Measurements from ENCODE around the gene MAOB.

MAOB gene

GRCh38 chrX:43899878-43900815 lies 17.9 kb upstream of the MAOB start:
- ATAC-seq, result no peak
- TF ChIP-seq BACH2 (CRISPR knock-in tag; IDR thresholded peaks at IDR 0.05; ENCODE audit: borderline replicate concordance), result no peak
- TF ChIP-seq POU6F1 (CRISPR knock-in tag; IDR thresholded peaks at IDR 0.05; ENCODE audit: borderline replicate concordance, low read depth), result no peak
- no peak for TF ChIP-seq CREB5 (CRISPR knock-in tag; IDR thresholded peaks at IDR 0.05; ENCODE audit: low read depth)
- no peak for TF ChIP-seq SNAI2 (CRISPR knock-in tag; IDR thresholded peaks at IDR 0.05)

- ATAC-seq, result no peak
- TF ChIP-seq ZNF70 (CRISPR knock-in tag; IDR thresholded peaks at IDR 0.05), result no peak
- TF ChIP-seq OSR1 (CRISPR knock-in tag; IDR thresholded peaks at IDR 0.05), result no peak
- no peak for TF ChIP-seq POU6F1 (CRISPR knock-in tag; IDR thresholded peaks at IDR 0.05; ENCODE audit: borderline replicate concordance, low read depth)
- no peak for TF ChIP-seq PATZ1 (CRISPR knock-in tag; IDR thresholded peaks at IDR 0.05; ENCODE audit: borderline replicate concordance)
- no peak for TF ChIP-seq RARB (CRISPR knock-in tag; IDR thresholded peaks at IDR 0.05)
These were observed 16.3 kb upstream of the MAOB start for GRCh38 chrX:43898406-43899035.

- no peak for TF ChIP-seq ZFP30 (CRISPR knock-in tag; IDR thresholded peaks at IDR 0.05)
- TF ChIP-seq TSHZ2 (CRISPR knock-in tag; IDR thresholded peaks at IDR 0.05), result no peak
- TF ChIP-seq ZNF70 (CRISPR knock-in tag; IDR thresholded peaks at IDR 0.05), result no peak
- no peak for TF ChIP-seq ZC3H10 (CRISPR knock-in tag; IDR thresholded peaks at IDR 0.05)
- TF ChIP-seq TCF4 (CRISPR knock-in tag; IDR thresholded peaks at IDR 0.05; ENCODE audit: borderline replicate concordance), result no peak
- no peak for TF ChIP-seq BACH2 (CRISPR knock-in tag; IDR thresholded peaks at IDR 0.05; ENCODE audit: borderline replicate concordance)
- no peak for TF ChIP-seq CREB5 (CRISPR knock-in tag; IDR thresholded peaks at IDR 0.05; ENCODE audit: low read depth)
- no peak for TF ChIP-seq ESRRG (CRISPR knock-in tag; IDR thresholded peaks at IDR 0.05)
- TF ChIP-seq TOX (CRISPR knock-in tag; IDR thresholded peaks at IDR 0.05; ENCODE audit: borderline replicate concordance), result no peak
- no peak for TF ChIP-seq CSDC2 (CRISPR knock-in tag; IDR thresholded peaks at IDR 0.05)
- no peak for TF ChIP-seq ZFP3 (CRISPR knock-in tag; IDR thresholded peaks at IDR 0.05)
- TF ChIP-seq PPARA (CRISPR knock-in tag; IDR thresholded peaks at IDR 0.05; ENCODE audit: borderline replicate concordance), result no peak
- TF ChIP-seq ARNTL (CRISPR knock-in tag; IDR thresholded peaks at IDR 0.05; ENCODE audit: borderline replicate concordance, low read depth), result no peak
- TF ChIP-seq RARB (CRISPR knock-in tag; IDR thresholded peaks at IDR 0.05), result no peak
- TF ChIP-seq ZNF565 (CRISPR knock-in tag; conservative IDR thresholded peaks at IDR 0.05; ENCODE audit: low read depth), result no peak
- no peak for TF ChIP-seq PATZ1 (CRISPR knock-in tag; IDR thresholded peaks at IDR 0.05; ENCODE audit: borderline replicate concordance)
- TF ChIP-seq ISL1 (CRISPR knock-in tag; IDR thresholded peaks at IDR 0.05), result no peak
- TF ChIP-seq SNAI2 (CRISPR knock-in tag; IDR thresholded peaks at IDR 0.05), result no peak
- no peak for TF ChIP-seq GLIS3 (CRISPR knock-in tag; IDR thresholded peaks at IDR 0.05)
- ATAC-seq, result no peak
These were observed 15.0 kb upstream of the MAOB start for GRCh38 chrX:43897290-43897689.
